Endothelial cell of umbilical vein (primary cell): ENCODE results near the gene DOLPP1. TPM values are rescaled to one million over a fixed set of nuclear protein-coding genes. Genes with fewer than 3 reads are reported as not detected.

Experiments
- BruUV-seq: library from RNA; stranded (reverse); fragments of 400-500 nt; replicated peaks from 2 replicates; lab custom pipeline; 2021; lab: Mats Ljungman, UMichigan
- CTCF ChIA-PET: fragments of 300-600, 350-600 bp; sonication (Branson Sonifier 250); formaldehyde crosslinking; loops from one replicate; lab custom pipeline; 2021; ENCODE audit warnings: antibody characterized with exemption, inconsistent platforms; lab: Charles Lee
- POLR2A ChIA-PET: fragments of 300-600, 350-600 bp; sonication (Branson Sonifier 250); formaldehyde crosslinking; loops from one replicate; lab custom pipeline; 2021; ENCODE audit warnings: antibody characterized with exemption, inconsistent platforms; lab: Charles Lee
- DNase-seq: peaks from one replicate; pipeline ENCODE4 v3.0.0-alpha.2; 2011; ENCODE audit warnings: low read depth, low spot score
- FAIRE-seq: peaks from 2 replicates; lab custom pipeline; 2011; peaks lifted over from hg19 to GRCh38; lab: Jason Lieb, UNC
- H2AFZ ChIP-seq: 2 replicates; pipeline ENCODE4 v1.6.0; 2012; ENCODE audit warnings: low read depth, low read length, control low read depth, inconsistent platforms
- H3K27ac ChIP-seq: 2 replicates; pipeline ENCODE4 v1.5.1; 2011; ENCODE audit warnings: low read depth, mild to moderate bottlenecking, control low read depth, low read length, moderate library complexity; ENCODE audit not compliant: insufficient read depth
- H3K27me3 ChIP-seq, 2 experiments: 2 replicates each; pipeline versions ENCODE4 v1.6.0 to v1.6.1; 2011; ENCODE audit warnings: low read length in 2 of 2, mixed read lengths in 1 of 2; ENCODE audit not compliant: control insufficient read depth in 2 of 2, insufficient read depth in 2 of 2
- H3K36me3 ChIP-seq, 2 experiments: 2 replicates in 1 of 2; 3 replicates in 1 of 2; pipeline ENCODE4 v1.5.1; 2011; ENCODE audit warnings: low read length in 2 of 2, mild to moderate bottlenecking in 1 of 2, moderate library complexity in 1 of 2; ENCODE audit not compliant: control insufficient read depth in 2 of 2, insufficient read depth in 2 of 2; ENCODE audit errors: extremely low read depth in 1 of 2
- H3K4me1 ChIP-seq: 3 replicates; pipeline ENCODE4 v1.5.1; 2011; ENCODE audit warnings: mild to moderate bottlenecking, low read length; ENCODE audit not compliant: control insufficient read depth, insufficient read depth; ENCODE audit errors: extremely low read depth
- H3K4me2 ChIP-seq: 2 replicates; pipeline ENCODE4 v1.6.1; 2011; ENCODE audit warnings: low read length, control low read depth, mixed read lengths; ENCODE audit not compliant: insufficient read depth
- H3K4me3 ChIP-seq, 3 experiments: fragments of 200-600 bp in 1 of 3; sonication (generic), shearing (Covaris generic) in 1 of 3; replicated peaks in 1 of 3; 2 replicates each; pipeline ENCODE4 v1.5.1; 2011 to 2016; ENCODE audit warnings: control low read depth in 3 of 3, low read length in 3 of 3, mild to moderate bottlenecking in 2 of 3, inconsistent platforms in 1 of 3, low read depth in 1 of 3, moderate library complexity in 1 of 3; ENCODE audit not compliant: insufficient read depth in 1 of 3
- H3K79me2 ChIP-seq: 2 replicates; pipeline ENCODE4 v1.6.0; 2012; ENCODE audit warnings: low read length, inconsistent platforms; ENCODE audit not compliant: control insufficient read depth, insufficient read depth
- H3K9ac ChIP-seq: replicated peaks from 2 replicates; pipeline ENCODE3; 2011; ENCODE audit warnings: low read length, control low read depth; ENCODE audit not compliant: insufficient read depth; ENCODE audit errors: extremely low read depth
- H3K9me1 ChIP-seq: replicated peaks from 3 replicates; pipeline ENCODE4 v1.6.0; 2011; ENCODE audit warnings: mild to moderate bottlenecking, low read length; ENCODE audit not compliant: control insufficient read depth, insufficient read depth; ENCODE audit errors: extremely low read depth
- H3K9me3 ChIP-seq: replicated peaks from 2 replicates; pipeline ENCODE4 v1.5.1; 2012; ENCODE audit warnings: low read length, inconsistent platforms; ENCODE audit not compliant: control insufficient read depth, insufficient read depth
- H4K20me1 ChIP-seq: replicated peaks from 2 replicates; pipeline ENCODE3; 2011; ENCODE audit warnings: mild to moderate bottlenecking, low read length; ENCODE audit not compliant: control insufficient read depth, insufficient read depth; ENCODE audit errors: extremely low read depth
- CTCF ChIP-seq, 2 donors: IDR thresholded peaks; 1 replicate in 1 of 2; 2 replicates in 1 of 2; pipeline ENCODE4 v1.5.1; 2011; ENCODE audit warnings: low read length in 2 of 2, mild to moderate bottlenecking in 2 of 2, moderate library complexity in 2 of 2, control low read depth in 1 of 2, inconsistent platforms in 1 of 2, low read depth in 1 of 2; ENCODE audit not compliant: insufficient read depth in 1 of 2; ENCODE audit errors: extremely low read depth in 1 of 2
- EZH2 ChIP-seq: IDR thresholded peaks from 2 replicates; pipeline ENCODE4 v1.6.1; 2012; ENCODE audit warnings: borderline replicate concordance, low read depth, mild to moderate bottlenecking, moderate library complexity, low read length, inconsistent platforms; ENCODE audit not compliant: severe bottlenecking
- FOS ChIP-seq: IDR thresholded peaks from 2 replicates; pipeline ENCODE4 v1.6.1; 2011; ENCODE audit warnings: mild to moderate bottlenecking, low read length, moderate library complexity, borderline replicate concordance; ENCODE audit not compliant: insufficient read depth
- GATA2 ChIP-seq: IDR thresholded peaks from 2 replicates; pipeline ENCODE4 v1.7.0; 2011; ENCODE audit warnings: low read depth, mild to moderate bottlenecking, moderate library complexity, mixed read lengths, low read length; ENCODE audit not compliant: insufficient read length, insufficient read depth
- JUN ChIP-seq: IDR thresholded peaks from 2 replicates; pipeline ENCODE4 v1.6.1; 2011; ENCODE audit warnings: borderline replicate concordance, low read depth; ENCODE audit not compliant: insufficient read length, insufficient read depth
- MAX ChIP-seq: IDR thresholded peaks from 2 replicates; pipeline ENCODE4 v1.6.1; 2011; ENCODE audit not compliant: insufficient read depth, insufficient read length
- MYC ChIP-seq: IDR thresholded peaks from one replicate; pipeline ENCODE4 v1.6.1; 2011; ENCODE audit warnings: mild to moderate bottlenecking, low read depth, low read length
- POLR2A ChIP-seq: IDR thresholded peaks from 2 replicates; pipeline ENCODE4 v1.6.1; 2012; ENCODE audit warnings: low read depth, mild to moderate bottlenecking, control low read depth, low read length
- POLR2AphosphoS5 ChIP-seq: IDR thresholded peaks from 2 replicates; pipeline ENCODE4 v1.6.1; 2012; ENCODE audit warnings: low read depth, mild to moderate bottlenecking, control low read depth, low read length, moderate library complexity; ENCODE audit not compliant: insufficient read depth
- dilution Hi-C: fragments of 300-500 bp; cut with MboI; formaldehyde crosslinking; loops from one replicate; pipeline ENCODE4 v1.15.0; 2019; ENCODE audit warnings: low sequenced_read_pairs; ENCODE audit not compliant: extremely low pct_ligation_motif_present
- intact Hi-C: fragments of 100-400 bp; cut with micrococcal nuclease; formaldehyde crosslinking; loops from one replicate; pipeline ENCODE4 v1.10.0; 2022
- polyA plus RNA-seq, 4 experiments: library from polyadenylated mRNA; depleted of rRNA in 3 of 4; stranded (reverse) in 3 of 4; unstranded in 1 of 4; fragments of >200 nt; gene quantifications; 2 replicates each; pipeline versions ENCODE4 v1.2.1 to v1.2.3, GENCODE V29; 2011 to 2012; ENCODE audit warnings: missing spikeins in 1 of 4
- total RNA-seq: library from RNA; stranded (reverse); gene quantifications from 2 replicates; pipeline ENCODE4 v1.2.3, GENCODE V29; 2021

DOLPP1 gene
- total and polyA plus RNA-seq, 2 donors (not counting 3 experiments of a cell fraction or from before 2014, with no cell fraction given): 17.7 to 28.3 TPM

GRCh38 chr9:129036923-129037766 lies 43.8 kb upstream of the DOLPP1 start:
- BruUV-seq: no TSS peak
- Histone ChIP-seq H2AFZ (peak overlapping the region; percentile 81), H3K36me3 (peaks cover 0 to 9% of the 10 kb centered on the region in 2 experiments), H3K79me2 (peaks cover 12% of the 10 kb centered on the region), H4K20me1 (no peaks in the 10 kb centered on the region), H3K4me3 (peak overlapping the region; percentile 68 to 98 (median 73)), H3K9ac (peak overlapping the region; percentile 47), H3K4me2 (peak overlapping the region; percentile 55), H3K27ac (no peak overlapping the region), H3K9me3 (no peaks in the 10 kb centered on the region), H3K4me1 (peaks cover 11% of the 10 kb centered on the region), H3K27me3 (no peaks in the 10 kb centered on the region), H3K9me1 (no peaks in the 10 kb centered on the region)
- POLR2A ChIA-PET: interaction anchor here (0.6 kb wide), 1 partner anchor 18 kb away, joined by 4 read pairs; no protein-coding TSS in a partner anchor
- intact Hi-C loops (loop anchor here (1.0 to 5.0 kb wide), 3 partner anchors 9 to 530 kb away; partner anchors contain the start of genes DOLPP1 and SH3GLB2), dilution Hi-C loops (no loop called here)
- TF ChIP-seq POLR2A: no peak
- no peak for TF ChIP-seq FOS
- TF ChIP-seq MYC: no peak
- no peak for TF ChIP-seq CTCF (IDR thresholded peaks at IDR 0.05; ENCODE audit: extremely low read depth in 1 of 2, insufficient read depth in 1 of 2, low read depth in 1 of 2, low read length in 2 of 2)
- TF ChIP-seq JUN: no peak
- no peak for TF ChIP-seq GATA2
- TF ChIP-seq EZH2: no peak
- TF ChIP-seq MAX: no peak
- TF ChIP-seq POLR2AphosphoS5: no peak
- DNase-seq: no peak
- no peak for FAIRE-seq
- CTCF ChIA-PET: interaction anchor here (0.7 to 1.5 kb wide), 4 partner anchors 8 to 219 kb away, joined by 3 to 5 read pairs (median 3); partner anchors contain the start of gene ENDOG
